GM19395 (cell line): Measurements from ENCODE around the gene AGAP1.

Experiments
- ATAC-seq: cut with Tn5 transposase; IDR thresholded peaks from one replicate; pipeline ENCODE4 v1.9.1; 2021; ENCODE audit warnings: mild to moderate bottlenecking, moderate library complexity; ENCODE audit not compliant: unreplicated experiment

Gene AGAP1

GRCh38 chr2:236010920-236011685 lies 517.3 kb downstream of the AGAP1 start:
- ATAC-seq, result no peak

GRCh38 chr2:236012155-236012554 lies 518.3 kb downstream of the AGAP1 start:
- no peak for ATAC-seq

- no peak for ATAC-seq
Measured at GRCh38 chr2:236014408-236015131, 520.7 kb downstream of the AGAP1 start.

GRCh38 chr2:236015171-236015570 lies 521.3 kb downstream of the AGAP1 start:
- ATAC-seq, result no peak

GRCh38 chr2:236016496-236016895 lies 522.7 kb downstream of the AGAP1 start:
- no peak for ATAC-seq

- no peak for ATAC-seq
Measured at GRCh38 chr2:236017446-236017845, 523.6 kb downstream of the AGAP1 start.

- no peak for ATAC-seq
Measured at GRCh38 chr2:236019434-236019833, 525.6 kb downstream of the AGAP1 start.

GRCh38 chr2:236021499-236022057 lies 527.7 kb downstream of the AGAP1 start:
- ATAC-seq, result no peak

GRCh38 chr2:236022128-236022527 lies 528.3 kb downstream of the AGAP1 start:
- no peak for ATAC-seq

- ATAC-seq, result no peak
Measured at GRCh38 chr2:236025892-236026291, 532.0 kb downstream of the AGAP1 start.

- ATAC-seq, result no peak
Measured at GRCh38 chr2:236026841-236027240, 533.0 kb downstream of the AGAP1 start.

- no peak for ATAC-seq
Measured at GRCh38 chr2:236028066-236028465, 534.2 kb downstream of the AGAP1 start.

GRCh38 chr2:236033462-236033861 lies 539.6 kb downstream of the AGAP1 start:
- ATAC-seq, result no peak

GRCh38 chr2:236034974-236035373 lies 541.1 kb downstream of the AGAP1 start:
- no peak for ATAC-seq

GRCh38 chr2:236036045-236036444 lies 542.2 kb downstream of the AGAP1 start:
- ATAC-seq, result no peak

- ATAC-seq, result no peak
Measured at GRCh38 chr2:236038096-236038495, 544.3 kb downstream of the AGAP1 start.

GRCh38 chr2:236040600-236041328 lies 546.9 kb downstream of the AGAP1 start:
- no peak for ATAC-seq

- ATAC-seq, result no peak
Measured at GRCh38 chr2:236041616-236042015, 547.8 kb downstream of the AGAP1 start.

- no peak for ATAC-seq
Measured at GRCh38 chr2:236042087-236042486, 548.2 kb downstream of the AGAP1 start.

- no peak for ATAC-seq
Measured at GRCh38 chr2:236044191-236044590, 550.3 kb downstream of the AGAP1 start.
